Keratinocyte (primary cell): ENCODE measurements around the gene CCDC12.

Experiments used
- EZH2 ChIP-seq: IDR thresholded peaks from one replicate; pipeline ENCODE4 v1.6.1; 2012; ENCODE audit warnings: inconsistent platforms, mild to moderate bottlenecking, low read length, moderate library complexity
- TF ChIP-seq, protein P1 (sequence below), 3 experiments: IDR thresholded peaks in 1 of 3; conservative IDR thresholded peaks in 1 of 3; optimal IDR thresholded peaks in 1 of 3; 2 replicates in 2 of 3; 3 replicates in 1 of 3; pipeline versions ENCODE3 to v1.5.1; 2011; ENCODE audit warnings: low read length in 3 of 3, mild to moderate bottlenecking in 3 of 3, moderate library complexity in 2 of 3, control low read depth in 1 of 3, inconsistent platforms in 1 of 3; ENCODE audit not compliant: insufficient read depth in 2 of 3; ENCODE audit errors: extremely low read depth in 1 of 3

DNA sequence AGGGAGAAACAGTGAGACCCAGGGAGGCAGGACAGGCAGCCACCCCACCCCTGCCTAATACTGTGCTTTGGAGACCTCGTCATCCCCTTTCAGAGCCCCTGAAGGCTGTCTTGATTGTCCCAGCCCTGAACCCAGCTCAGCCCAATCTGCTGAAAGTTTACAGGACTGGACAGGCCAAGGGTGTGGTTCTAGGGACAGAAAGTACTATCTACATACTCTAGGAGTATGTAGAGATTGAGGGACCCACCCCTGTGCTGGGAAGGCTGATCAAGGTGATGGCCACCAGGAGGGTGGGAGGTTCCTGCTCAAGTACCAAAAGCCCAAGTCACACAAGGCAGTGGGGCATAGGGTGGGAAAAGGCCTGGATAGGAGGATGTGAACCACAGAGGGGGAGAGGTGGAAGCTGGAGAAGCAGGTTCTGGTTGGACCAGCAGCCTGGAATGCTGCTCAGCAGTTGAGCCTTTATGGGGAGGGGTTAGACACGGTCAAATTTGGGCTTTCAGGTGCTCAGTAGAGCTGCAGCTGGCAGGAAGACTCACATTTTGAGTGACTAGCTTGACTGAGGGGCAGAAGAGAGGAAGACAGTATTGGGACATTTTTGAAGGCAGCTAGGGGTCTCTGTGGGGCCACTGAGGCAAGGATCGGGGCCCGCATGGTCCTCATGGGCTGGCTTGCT lies 9.6 kb upstream of the CCDC12 start:
- TF ChIP-seq, protein P1, sequence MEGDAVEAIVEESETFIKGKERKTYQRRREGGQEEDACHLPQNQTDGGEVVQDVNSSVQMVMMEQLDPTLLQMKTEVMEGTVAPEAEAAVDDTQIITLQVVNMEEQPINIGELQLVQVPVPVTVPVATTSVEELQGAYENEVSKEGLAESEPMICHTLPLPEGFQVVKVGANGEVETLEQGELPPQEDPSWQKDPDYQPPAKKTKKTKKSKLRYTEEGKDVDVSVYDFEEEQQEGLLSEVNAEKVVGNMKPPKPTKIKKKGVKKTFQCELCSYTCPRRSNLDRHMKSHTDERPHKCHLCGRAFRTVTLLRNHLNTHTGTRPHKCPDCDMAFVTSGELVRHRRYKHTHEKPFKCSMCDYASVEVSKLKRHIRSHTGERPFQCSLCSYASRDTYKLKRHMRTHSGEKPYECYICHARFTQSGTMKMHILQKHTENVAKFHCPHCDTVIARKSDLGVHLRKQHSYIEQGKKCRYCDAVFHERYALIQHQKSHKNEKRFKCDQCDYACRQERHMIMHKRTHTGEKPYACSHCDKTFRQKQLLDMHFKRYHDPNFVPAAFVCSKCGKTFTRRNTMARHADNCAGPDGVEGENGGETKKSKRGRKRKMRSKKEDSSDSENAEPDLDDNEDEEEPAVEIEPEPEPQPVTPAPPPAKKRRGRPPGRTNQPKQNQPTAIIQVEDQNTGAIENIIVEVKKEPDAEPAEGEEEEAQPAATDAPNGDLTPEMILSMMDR (optimal IDR thresholded peaks at IDR 0.05 in 1 of 3, IDR thresholded peaks at IDR 0.05 in 1 of 3, conservative IDR thresholded peaks at IDR 0.05 in 1 of 3; ENCODE audit: extremely low read depth in 1 of 3, insufficient read depth in 2 of 3, low read length in 3 of 3), result no peak
- TF ChIP-seq EZH2, result no peak
